Smooth muscle cell (in vitro differentiated cells): Measurements from ENCODE around the gene PCLO. TPM values are rescaled to one million over a fixed set of nuclear protein-coding genes. Genes with fewer than 3 reads are reported as not detected.

Source experiments
- DNase-seq: peaks from one replicate; lab custom pipeline; 2025; ENCODE audit not compliant: unreplicated experiment; lab: John Stamatoyannopoulos, UW
- H2AFZ ChIP-seq: fragments of 200-600 bp; sonication (generic); 2 replicates; pipeline ENCODE4 v1.6.0; 2016; ENCODE audit warnings: antibody characterized with exemption, low read depth, mild to moderate bottlenecking
- H3F3A ChIP-seq: fragments of 200-600 bp; sonication (generic); 2 replicates; pipeline ENCODE4 v1.6.0; 2017; ENCODE audit warnings: antibody characterized with exemption, low read depth
- H3K27ac ChIP-seq: fragments of 200-600 bp; sonication (generic); 2 replicates; pipeline ENCODE4 v1.5.1; 2016; ENCODE audit warnings: low read depth, mild to moderate bottlenecking
- H3K27me3 ChIP-seq: fragments of 200-600 bp; sonication (generic); 2 replicates; pipeline ENCODE4 v1.6.1; 2016; ENCODE audit warnings: low read depth, mild to moderate bottlenecking
- H3K36me3 ChIP-seq: fragments of 200-600 bp; sonication (generic); 2 replicates; pipeline ENCODE4 v1.5.1; 2016; ENCODE audit warnings: low read depth
- H3K4me1 ChIP-seq: fragments of 200-600 bp; sonication (generic); 2 replicates; pipeline ENCODE4 v1.5.1; 2016; ENCODE audit warnings: low read depth
- H3K4me2 ChIP-seq: fragments of 200-600 bp; sonication (generic); 2 replicates; pipeline ENCODE4 v1.6.0; 2016; ENCODE audit warnings: mild to moderate bottlenecking
- H3K4me3 ChIP-seq: fragments of 200-600 bp; sonication (generic); 2 replicates; pipeline ENCODE4 v1.5.1; 2016; ENCODE audit warnings: mild to moderate bottlenecking
- H3K79me2 ChIP-seq: fragments of 200-600 bp; sonication (generic); 2 replicates; pipeline ENCODE4 v1.6.0; 2016; ENCODE audit warnings: low read depth, mild to moderate bottlenecking
- H3K9ac ChIP-seq: fragments of 200-600 bp; sonication (generic); 2 replicates; pipeline ENCODE4 v1.6.0; 2016; ENCODE audit warnings: low read depth
- H3K9me3 ChIP-seq: fragments of 200-600 bp; sonication (generic); replicated peaks from 2 replicates; pipeline ENCODE4 v1.5.1; 2016; ENCODE audit warnings: low read depth
- H4K20me1 ChIP-seq: fragments of 200-600 bp; sonication (generic); 2 replicates; pipeline ENCODE4 v1.6.0; 2016; ENCODE audit warnings: low read depth
- CTCF ChIP-seq: fragments of 200-600 bp; sonication (generic); IDR thresholded peaks from 2 replicates; pipeline ENCODE4 v1.5.1; 2017; ENCODE audit warnings: borderline replicate concordance, mild to moderate bottlenecking, antibody characterized with exemption; ENCODE audit not compliant: insufficient read depth, poor library complexity, severe bottlenecking
- WGBS: methylation state at CpG from one replicate; pipeline ENCODE4 v1.1.7; 2016; ENCODE audit warnings: low lambda C conversion rate; 5-methylcytosine and 5-hydroxymethylcytosine counted together
- polyA plus RNA-seq: library from polyadenylated mRNA; unstranded; fragments of >200 nt; fragmentation: Nextera tagmentation; extraction: Ambion mirVana; gene quantifications from 2 replicates; pipeline ENCODE4 v1.2.1, GENCODE V29; 2016
- total RNA-seq: library from RNA; depleted of rRNA; stranded (reverse); fragments of >200 nt; gene quantifications from 2 replicates; pipeline ENCODE4 v1.2.3, GENCODE V29; 2014

The PCLO gene
- total and polyA plus RNA-seq, 2 experiments from 2014 or later, result 0.42 to 1.9 TPM

GRCh38 chr7:82742163-82742562, 420.5 kb downstream of the PCLO start:
- Histone ChIP-seq H2AFZ (no peak overlapping the region), H3F3A (no peaks in the 10 kb centered on the region), H3K4me3 (no peak overlapping the region), H3K9me3 (no peaks in the 10 kb centered on the region), H3K4me1 (peaks cover 4% of the 10 kb centered on the region), H3K4me2 (no peak overlapping the region), H3K27me3 (no peaks in the 10 kb centered on the region), H3K27ac (no peak overlapping the region), H4K20me1 (no peaks in the 10 kb centered on the region), H3K79me2 (no peaks in the 10 kb centered on the region), H3K36me3 (no peaks in the 10 kb centered on the region), H3K9ac (no peak overlapping the region)
- DNase-seq, result no peak
- 92% methylated on average over 4 of the region's 4 CpGs for WGBS
- TF ChIP-seq CTCF, result no peak

GRCh38 chr7:82741493-82741892, 421.2 kb downstream of the PCLO start:
- no peak overlapping the region for H3K9ac ChIP-seq
- H3K27ac ChIP-seq, result no peak overlapping the region
- no peak overlapping the region for H3K4me3 ChIP-seq
- no peak overlapping the region for H2AFZ ChIP-seq
- H3K4me2 ChIP-seq, result no peak overlapping the region
- TF ChIP-seq CTCF, result no peak
- no peaks in the 10 kb centered on the region for H3F3A ChIP-seq
- no peaks in the 10 kb centered on the region for H4K20me1 ChIP-seq
- H3K36me3 ChIP-seq, result no peaks in the 10 kb centered on the region
- no peaks in the 10 kb centered on the region for H3K79me2 ChIP-seq
- no peaks in the 10 kb centered on the region for H3K27me3 ChIP-seq
- DNase-seq, result no peak
- H3K9me3 ChIP-seq, result no peaks in the 10 kb centered on the region
- H3K4me1 ChIP-seq, result peaks cover 4% of the 10 kb centered on the region

GRCh38 chr7:82740246-82740848, 422.3 kb downstream of the PCLO start:
- Histone ChIP-seq H2AFZ (no peak overlapping the region), H3K4me3 (no peak overlapping the region), H4K20me1 (no peaks in the 10 kb centered on the region), H3F3A (no peaks in the 10 kb centered on the region), H3K4me1 (peaks cover 4% of the 10 kb centered on the region), H3K27ac (no peak overlapping the region), H3K27me3 (no peaks in the 10 kb centered on the region), H3K4me2 (no peak overlapping the region), H3K79me2 (no peaks in the 10 kb centered on the region), H3K36me3 (no peaks in the 10 kb centered on the region), H3K9ac (no peak overlapping the region), H3K9me3 (no peaks in the 10 kb centered on the region)
- no peak for DNase-seq
- peak; percentile 85 for TF ChIP-seq CTCF
- WGBS, result 36% methylated on average over 3 of the region's 3 CpGs

GRCh38 chr7:82736633-82737032, 426.1 kb downstream of the PCLO start:
- no peaks in the 10 kb centered on the region for H3K36me3 ChIP-seq
- H3F3A ChIP-seq, result no peaks in the 10 kb centered on the region
- H3K27ac ChIP-seq, result no peak overlapping the region
- H3K9ac ChIP-seq, result no peak overlapping the region
- H3K79me2 ChIP-seq, result no peaks in the 10 kb centered on the region
- 90% methylated on average over 3 of the region's 3 CpGs for WGBS
- no peak overlapping the region for H2AFZ ChIP-seq
- H3K4me2 ChIP-seq, result no peak overlapping the region
- H4K20me1 ChIP-seq, result no peaks in the 10 kb centered on the region
- no peak overlapping the region for H3K4me3 ChIP-seq
- peaks cover under 1% of the 10 kb centered on the region for H3K4me1 ChIP-seq
- DNase-seq, result no peak
- TF ChIP-seq CTCF, result no peak
- H3K27me3 ChIP-seq, result no peaks in the 10 kb centered on the region
- H3K9me3 ChIP-seq, result no peaks in the 10 kb centered on the region
